Uterus (tissue), 2 donors: Measurements from ENCODE around the gene IL1RAPL2.

Source experiments
- POLR2A ChIP-seq, 2 donors: fragments of 450-650 bp; IDR thresholded peaks; one replicate each; pipeline ENCODE4 v1.6.1; 2016; ENCODE audit warnings: antibody characterized with exemption in 2 of 2, mild to moderate bottlenecking in 1 of 2, moderate library complexity in 1 of 2
- TF ChIP-seq, protein P1 (sequence below), 4 experiments: fragments of 200-600 bp in 2 of 4; fragments of 450-650 bp in 2 of 4; sonication (generic) in 2 of 4; IDR thresholded peaks; one replicate each; pipeline ENCODE4 v1.5.1; 2016 to 2019; ENCODE audit warnings: antibody characterized with exemption in 4 of 4, mild to moderate bottlenecking in 2 of 4, moderate library complexity in 1 of 4

DNA sequence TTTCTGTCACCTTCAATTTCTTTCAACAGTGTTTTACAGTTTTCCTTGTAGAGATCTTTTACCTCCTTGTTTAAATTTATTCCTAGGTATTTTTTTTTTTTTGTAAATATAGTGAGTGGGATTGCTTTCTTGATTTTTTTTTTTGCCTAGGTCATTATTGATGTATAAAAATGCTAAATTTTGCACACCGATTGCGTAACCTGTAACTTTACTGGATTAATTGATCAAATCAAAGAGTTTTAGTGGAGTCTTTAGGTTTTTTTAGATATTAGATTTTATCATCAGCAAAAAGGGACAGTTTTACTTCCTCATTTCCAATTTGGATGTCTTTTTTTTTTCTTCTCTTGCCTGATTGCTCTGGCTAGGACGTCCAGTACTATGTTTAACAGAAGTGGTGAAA is 613.6 kb downstream of the IL1RAPL2 start:
- no peak for TF ChIP-seq POLR2A (IDR thresholded peaks at IDR 0.05)
- TF ChIP-seq, protein P1, sequence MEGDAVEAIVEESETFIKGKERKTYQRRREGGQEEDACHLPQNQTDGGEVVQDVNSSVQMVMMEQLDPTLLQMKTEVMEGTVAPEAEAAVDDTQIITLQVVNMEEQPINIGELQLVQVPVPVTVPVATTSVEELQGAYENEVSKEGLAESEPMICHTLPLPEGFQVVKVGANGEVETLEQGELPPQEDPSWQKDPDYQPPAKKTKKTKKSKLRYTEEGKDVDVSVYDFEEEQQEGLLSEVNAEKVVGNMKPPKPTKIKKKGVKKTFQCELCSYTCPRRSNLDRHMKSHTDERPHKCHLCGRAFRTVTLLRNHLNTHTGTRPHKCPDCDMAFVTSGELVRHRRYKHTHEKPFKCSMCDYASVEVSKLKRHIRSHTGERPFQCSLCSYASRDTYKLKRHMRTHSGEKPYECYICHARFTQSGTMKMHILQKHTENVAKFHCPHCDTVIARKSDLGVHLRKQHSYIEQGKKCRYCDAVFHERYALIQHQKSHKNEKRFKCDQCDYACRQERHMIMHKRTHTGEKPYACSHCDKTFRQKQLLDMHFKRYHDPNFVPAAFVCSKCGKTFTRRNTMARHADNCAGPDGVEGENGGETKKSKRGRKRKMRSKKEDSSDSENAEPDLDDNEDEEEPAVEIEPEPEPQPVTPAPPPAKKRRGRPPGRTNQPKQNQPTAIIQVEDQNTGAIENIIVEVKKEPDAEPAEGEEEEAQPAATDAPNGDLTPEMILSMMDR (IDR thresholded peaks at IDR 0.05), result no peak
